OCI-LY7 (cell line): ENCODE data around the gene PDZD7.

Source experiments
- CTCF ChIP-seq: fragments of 200-600 bp; sonication (generic); conservative IDR thresholded peaks from 2 replicates; pipeline ENCODE4 v1.5.1; 2014; ENCODE audit warnings: mild to moderate bottlenecking, antibody characterized with exemption, low read length, moderate library complexity, mixed read lengths
- EZH2phosphoT487 ChIP-seq: fragments of 200-600 bp; sonication (generic); IDR thresholded peaks from 2 replicates; pipeline ENCODE4 v1.6.1; 2018; ENCODE audit warnings: low read depth, borderline replicate concordance, mild to moderate bottlenecking, mixed run types, antibody characterized with exemption, low read length, moderate library complexity, mixed read lengths

GRCh38 chr10:101013365-101013825, 17.5 kb downstream of the PDZD7 start:
- no peak for TF ChIP-seq CTCF
- no peak for TF ChIP-seq EZH2phosphoT487
